GM21390 (cell line): ENCODE measurements around the gene LRBA.

Source experiments
- ATAC-seq: cut with Tn5 transposase; IDR thresholded peaks from one replicate; pipeline ENCODE4 v1.9.1; 2021; ENCODE audit not compliant: unreplicated experiment

LRBA gene

DNA sequence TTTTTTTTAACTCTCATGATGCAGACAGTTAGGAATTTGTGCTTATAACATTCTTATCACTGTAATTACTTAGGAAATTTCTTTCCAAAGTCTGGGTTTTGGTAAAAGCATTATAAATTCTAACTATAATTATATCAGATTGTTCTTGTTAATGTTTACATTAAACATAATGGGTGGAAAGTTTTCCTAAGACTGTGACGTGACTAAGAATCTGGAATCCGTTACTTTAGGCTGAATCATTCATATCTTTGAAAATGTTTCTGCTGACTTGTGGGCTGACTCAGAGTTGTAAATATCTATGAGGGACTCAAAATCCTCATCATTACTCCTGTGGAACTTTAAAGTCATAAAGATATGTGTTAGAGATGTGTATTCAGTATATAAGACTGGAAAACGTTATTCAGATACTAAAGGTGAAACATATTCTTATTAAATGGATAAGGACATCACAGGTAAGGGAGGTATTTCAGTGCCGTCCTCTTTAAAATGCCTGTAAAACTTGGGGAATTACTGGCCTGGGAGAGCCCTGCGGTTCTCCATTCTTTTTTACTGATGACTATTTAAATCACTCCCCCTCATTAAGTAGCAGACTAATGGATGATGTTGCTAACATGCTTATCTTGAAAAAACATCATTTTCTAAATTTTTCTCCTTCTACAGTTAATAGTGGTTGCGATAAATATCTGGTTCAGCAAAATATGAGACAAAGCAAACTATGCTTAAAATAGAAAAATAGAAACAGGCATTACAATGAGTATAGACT lies 777.8 kb downstream of the LRBA start:
- ATAC-seq = no peak

- no peak for ATAC-seq
These were observed 778.5 kb downstream of the LRBA start for GRCh38 chr4:150236626-150237025.

GRCh38 chr4:150235808-150236271 lies 779.2 kb downstream of the LRBA start:
- no peak for ATAC-seq

DNA sequence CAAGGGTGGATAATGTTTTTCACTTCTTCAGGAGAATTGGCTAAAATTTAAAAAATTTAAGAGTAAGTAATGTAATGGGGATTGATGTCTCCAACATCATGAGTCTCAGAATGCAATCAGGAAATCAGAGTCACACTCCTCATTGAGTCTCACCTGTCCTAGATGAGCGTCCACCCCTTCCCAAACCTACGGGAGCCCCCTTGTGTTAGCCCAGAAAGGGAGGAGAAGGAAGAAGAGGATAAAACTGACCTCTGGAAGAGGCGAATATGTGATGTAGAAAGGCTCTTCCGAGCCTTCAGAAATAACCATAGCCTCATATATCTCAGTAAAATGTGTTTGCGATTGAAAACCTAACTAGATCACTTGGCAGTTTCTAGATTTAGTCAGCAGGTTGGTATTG lies 779.8 kb downstream of the LRBA start:
- ATAC-seq = no peak

DNA sequence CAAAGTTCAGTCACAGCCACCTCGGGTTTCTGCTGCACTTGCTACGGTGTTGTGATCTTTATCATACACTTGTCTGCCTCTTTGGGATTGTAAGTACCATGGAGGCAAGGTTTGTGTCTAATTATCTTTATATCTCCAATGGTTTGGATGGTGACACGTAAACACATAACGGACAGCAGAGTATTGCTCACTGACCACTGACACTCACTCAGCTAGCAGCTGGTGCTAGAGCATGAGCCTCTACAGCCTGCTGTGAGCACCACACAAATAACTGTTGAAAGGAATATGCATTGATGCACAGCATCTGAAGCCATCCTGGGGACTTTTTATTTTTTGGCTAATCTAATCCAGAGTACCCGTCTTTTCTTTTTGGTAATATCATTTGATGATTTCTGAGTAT lies 780.8 kb downstream of the LRBA start:
- ATAC-seq = no peak

DNA sequence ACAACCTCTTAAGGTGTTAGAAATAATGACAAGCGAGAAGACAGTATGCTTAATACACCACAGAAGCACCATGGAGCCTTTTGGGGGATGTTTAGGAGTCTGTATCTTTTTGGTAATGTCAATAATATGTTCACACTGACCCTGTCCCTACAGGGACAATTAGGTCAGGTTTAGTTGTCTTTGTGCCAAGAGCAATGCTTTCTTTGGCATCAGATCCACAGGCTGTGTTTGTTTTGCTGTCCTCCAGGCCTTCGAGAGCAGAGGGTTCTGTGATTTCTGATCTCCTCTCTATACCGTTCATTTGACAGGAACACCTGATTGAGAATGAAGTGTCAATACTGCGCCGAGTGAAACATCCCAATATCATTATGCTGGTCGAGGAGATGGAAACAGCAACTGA lies 783.1 kb downstream of the LRBA start:
- no peak for ATAC-seq

- no peak for ATAC-seq
These were observed 783.8 kb downstream of the LRBA start for GRCh38 chr4:150231107-150231770.

DNA sequence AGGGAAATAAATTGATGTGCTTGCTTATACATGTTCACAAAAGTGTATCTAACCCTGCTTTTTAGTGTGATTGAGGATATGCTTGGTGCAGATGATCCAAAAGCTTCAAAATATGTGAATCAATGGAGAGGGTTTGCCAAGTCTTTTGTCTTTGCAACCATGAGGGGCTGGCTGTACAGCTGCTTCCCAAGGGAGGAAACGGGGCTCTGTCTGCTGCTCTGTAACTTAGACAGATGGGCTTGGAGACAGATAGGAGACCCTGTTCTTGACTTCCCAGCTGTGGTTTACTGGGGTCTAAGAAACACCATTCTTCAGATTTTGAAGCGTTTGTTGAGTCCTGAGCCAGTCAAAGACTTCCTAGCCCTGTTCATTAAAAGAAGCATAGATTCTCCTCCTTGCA lies 784.5 kb downstream of the LRBA start:
- ATAC-seq = no peak

- ATAC-seq = no peak
These were observed 785.6 kb downstream of the LRBA start for GRCh38 chr4:150229520-150229919.

GRCh38 chr4:150224896-150225591 lies 790.0 kb downstream of the LRBA start:
- no peak for ATAC-seq

DNA sequence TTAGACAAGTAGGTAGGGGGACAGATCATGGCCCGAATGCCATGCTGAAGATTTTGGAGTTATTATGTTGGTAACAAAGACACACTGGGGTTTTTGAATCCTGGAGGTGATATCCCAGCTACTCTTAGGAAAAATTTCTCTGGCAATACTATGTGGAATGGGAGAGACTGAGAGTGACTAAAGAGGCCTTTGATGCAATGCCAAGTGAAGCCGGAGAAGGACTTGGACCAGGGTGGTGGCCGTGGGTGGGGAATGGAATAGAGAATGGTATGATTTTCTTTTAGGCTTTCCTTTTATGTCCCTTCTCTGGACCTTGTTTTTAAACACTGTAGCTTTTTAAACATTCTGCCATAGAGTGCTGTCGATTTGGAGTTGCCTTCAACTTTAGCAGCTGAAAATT lies 795.2 kb downstream of the LRBA start:
- ATAC-seq = no peak

DNA sequence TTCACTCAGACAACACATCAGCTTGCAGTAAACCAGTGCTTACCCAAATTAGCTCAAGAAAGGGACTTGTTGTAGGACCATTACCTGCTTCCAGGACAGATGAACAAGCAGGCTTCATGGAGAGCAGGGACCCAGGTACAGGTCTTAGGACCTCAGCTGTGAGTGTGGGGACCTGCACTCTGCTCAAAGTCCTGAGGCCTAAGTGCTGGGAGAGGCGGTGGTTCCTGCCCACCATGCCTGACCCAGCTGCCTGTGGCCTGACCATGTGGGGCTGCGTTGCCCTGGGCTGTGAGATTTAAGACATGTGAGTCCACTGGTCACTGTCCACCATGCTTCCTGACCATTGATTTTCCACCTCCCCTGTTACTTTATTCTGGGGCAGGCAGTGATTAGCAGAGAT lies 796.6 kb downstream of the LRBA start:
- no peak for ATAC-seq

- no peak for ATAC-seq
These were observed 797.3 kb downstream of the LRBA start for GRCh38 chr4:150217808-150218207.

GRCh38 chr4:150217192-150217591 lies 797.9 kb downstream of the LRBA start:
- ATAC-seq = no peak

- ATAC-seq = no peak
These were observed 798.4 kb downstream of the LRBA start for GRCh38 chr4:150216726-150217125.

DNA sequence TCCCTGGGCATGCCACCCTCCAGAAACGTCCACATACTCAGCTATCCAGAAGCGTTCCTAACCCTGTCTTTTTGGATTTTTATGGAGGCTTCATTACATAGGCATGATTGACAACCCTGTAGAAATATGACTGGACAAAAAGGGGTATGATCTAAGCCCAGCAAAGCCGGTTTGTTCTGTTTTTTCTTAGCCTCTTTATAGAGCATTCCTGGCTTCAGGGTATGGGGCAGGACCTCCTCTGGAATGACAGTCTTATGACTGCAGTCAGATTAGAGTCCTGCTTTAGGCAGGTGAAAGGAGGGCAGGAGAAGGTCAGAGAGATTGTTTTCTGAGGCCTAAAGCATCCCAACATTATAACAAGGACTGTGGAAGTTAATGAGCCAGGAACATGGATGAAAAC lies 799.5 kb downstream of the LRBA start:
- ATAC-seq = no peak
